ENCODE measurements around the gene CDK15. TPM values are rescaled to one million over a fixed set of nuclear protein-coding genes. Genes with fewer than 3 reads are reported as not detected.

Gene CDK15
- total RNA-seq, 1 donor from 2014 or later, result 1.5 TPM

GRCh38 chr2:201882353-201883090 is 76.2 kb downstream of the CDK15 start:
- H3K36me3 ChIP-seq, result no peaks in the 10 kb centered on the region
- H3K27me3 ChIP-seq, result no peaks in the 10 kb centered on the region
- peak overlapping the region in 1 of 2 donors; percentile 17 for H3K4me3 ChIP-seq
- no peaks in the 10 kb centered on the region for H3K9me3 ChIP-seq
- intact Hi-C loops (cut with DNase I), result no loop called here
- no peak overlapping the region for H3K27ac ChIP-seq
- H3K4me1 ChIP-seq, result peaks cover 7 to 30% of the 10 kb centered on the region in 2 donors
- DNase-seq (ENCODE audit: low spot score in 2 of 2), result no peak
- no peak for TF ChIP-seq CTCF (IDR thresholded peaks at IDR 0.05)

- TF ChIP-seq CTCF (IDR thresholded peaks at IDR 0.05), result no peak
- no peaks in the 10 kb centered on the region for H3K9me3 ChIP-seq
- intact Hi-C loops (cut with DNase I), result no loop called here
These were observed 77.5 kb downstream of the CDK15 start for GRCh38 chr2:201883606-201884369.

GRCh38 chr2:201886504-201886903 is 80.2 kb downstream of the CDK15 start:
- H3K36me3 ChIP-seq, result no peaks in the 10 kb centered on the region
- no peak overlapping the region for H3K27ac ChIP-seq
- H3K4me1 ChIP-seq, result peaks cover 3 to 17% of the 10 kb centered on the region in 2 donors
- no peaks in the 10 kb centered on the region for H3K9me3 ChIP-seq
- no peak for TF ChIP-seq CTCF (IDR thresholded peaks at IDR 0.05)
- intact Hi-C loops (cut with DNase I), result no loop called here
- no peak overlapping the region for H3K4me3 ChIP-seq
- no peaks in the 10 kb centered on the region for H3K27me3 ChIP-seq
- no peak for DNase-seq (ENCODE audit: low spot score in 2 of 2)

More at GRCh38 chr2:201883606-201884369, 77.5 kb downstream of the CDK15 start:
- DNase-seq (ENCODE audit: low spot score in 2 of 2), result no peak
- H3K27me3 ChIP-seq, result no peaks in the 10 kb centered on the region
- H3K36me3 ChIP-seq, result no peaks in the 10 kb centered on the region
- H3K4me1 ChIP-seq, result peaks cover 7 to 30% of the 10 kb centered on the region in 2 donors
- peak overlapping the region in 1 of 2 donors; percentile 4 for H3K27ac ChIP-seq
- no peak overlapping the region for H3K4me3 ChIP-seq

- H3K4me1 ChIP-seq, result peaks cover 0 to 11% of the 10 kb centered on the region in 2 donors
- intact Hi-C loops (cut with DNase I), result no loop called here
- H3K36me3 ChIP-seq, result no peaks in the 10 kb centered on the region
- no peak for DNase-seq (ENCODE audit: low spot score in 2 of 2)
- H3K27me3 ChIP-seq, result no peaks in the 10 kb centered on the region
- no peak overlapping the region for H3K27ac ChIP-seq
- H3K9me3 ChIP-seq, result no peaks in the 10 kb centered on the region
- no peak for TF ChIP-seq CTCF (IDR thresholded peaks at IDR 0.05)
- peak overlapping the region; percentile 27 to 38 for H3K4me3 ChIP-seq
These were observed 81.6 kb downstream of the CDK15 start for GRCh38 chr2:201887773-201888425.

GRCh38 chr2:201888426-201888800 is 82.1 kb downstream of the CDK15 start:
- intact Hi-C loops (cut with DNase I), result no loop called here
- DNase-seq (ENCODE audit: low spot score in 2 of 2), result no peak
- no peak for TF ChIP-seq CTCF (IDR thresholded peaks at IDR 0.05)
- H3K27me3 ChIP-seq, result no peaks in the 10 kb centered on the region
- peaks cover 0 to 5% of the 10 kb centered on the region in 2 donors for H3K4me1 ChIP-seq
- H3K27ac ChIP-seq, result no peak overlapping the region
- no peaks in the 10 kb centered on the region for H3K36me3 ChIP-seq
- H3K4me3 ChIP-seq, result peak overlapping the region; percentile 27 to 38
- no peaks in the 10 kb centered on the region for H3K9me3 ChIP-seq

All from ascending aorta (tissue), 2 donors.